Activated CD4-positive, alpha-beta T cell treated with anti-CD3 and anti-CD28 coated beads, Interleukin-2, Interleukin-6, amounts not matched to agents 100 ng/mL and 50 ng/mL, durations not matched to agents 16 hours and 8 hours (primary cell): ENCODE results near the gene TMEM117.
"Not testable (repeated sequence)": the region's sequence is repeated elsewhere in the genome, so short reads cannot be mapped to it uniquely, and the experiment has no call there.

Experiments
- DNase-seq: peaks from one replicate; pipeline ENCODE4 v3.0.0-alpha.2; 2020

TMEM117 gene

DNA sequence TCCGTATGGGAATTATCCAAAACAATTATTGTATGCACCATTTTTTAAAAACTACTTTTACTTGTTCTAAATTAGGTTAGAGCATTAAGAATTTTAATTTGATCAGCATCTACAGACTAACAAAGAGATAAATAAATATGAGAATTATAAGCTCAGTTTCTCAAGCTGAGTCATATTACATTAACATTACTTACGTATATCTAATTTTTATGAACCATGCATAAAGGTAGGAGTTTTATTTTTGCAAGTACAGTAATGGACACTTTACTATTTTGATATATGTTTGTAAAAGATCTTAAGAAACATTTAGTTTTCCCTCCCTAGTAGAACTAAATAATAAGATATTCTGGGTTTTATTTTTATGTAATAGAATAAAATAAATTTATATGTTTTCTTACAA is 410.1 kb downstream of the TMEM117 start:
- DNase-seq, result no peak

DNA sequence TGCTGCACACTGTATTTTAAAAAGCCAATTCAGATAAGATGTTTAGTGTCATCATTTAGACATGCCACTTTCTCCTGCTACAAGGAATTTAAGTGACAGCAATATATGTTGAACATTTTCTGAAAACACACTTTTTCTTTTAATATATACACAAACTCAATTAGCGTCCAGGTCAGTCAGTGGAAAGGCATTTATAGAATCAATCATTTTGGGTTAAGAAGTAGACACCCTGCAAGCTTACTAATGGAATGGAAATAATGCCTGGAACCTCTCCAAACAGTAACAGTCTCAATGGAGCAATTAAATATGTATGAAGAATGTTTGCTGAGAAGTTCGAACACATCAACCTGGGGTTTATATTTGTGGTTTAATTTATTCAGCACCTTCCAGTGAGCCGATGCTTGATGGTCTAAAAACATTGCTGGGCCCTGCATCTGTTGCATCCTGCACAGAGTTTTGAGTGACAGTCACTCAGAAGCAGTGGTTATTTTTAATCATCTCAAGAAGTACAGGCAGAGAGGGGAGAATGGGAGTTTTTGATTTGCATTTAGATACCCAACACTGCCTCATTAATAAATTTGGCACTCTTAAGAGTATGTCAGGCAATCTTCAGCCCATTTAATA is 410.7 kb downstream of the TMEM117 start:
- no peak for DNase-seq

DNA sequence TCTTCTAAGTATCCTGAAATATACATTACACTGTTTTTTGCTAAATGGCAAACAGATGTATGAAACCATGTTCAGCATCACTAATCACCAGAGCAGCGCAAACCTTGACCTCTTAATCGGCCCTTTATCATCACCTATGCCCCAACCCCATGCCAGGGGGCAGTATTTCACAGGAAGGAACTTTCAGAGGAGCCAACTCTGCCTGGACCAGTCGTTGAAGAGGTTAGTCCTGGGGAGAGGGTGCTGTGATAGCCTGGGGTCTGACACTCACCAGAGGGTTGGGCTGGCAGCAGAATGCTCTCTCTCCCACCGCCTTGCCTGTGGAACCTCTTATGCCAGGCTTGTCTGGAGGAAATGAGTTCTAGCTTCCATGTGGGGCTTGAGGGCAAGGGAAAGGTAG is 411.7 kb downstream of the TMEM117 start:
- DNase-seq, result no peak

DNA sequence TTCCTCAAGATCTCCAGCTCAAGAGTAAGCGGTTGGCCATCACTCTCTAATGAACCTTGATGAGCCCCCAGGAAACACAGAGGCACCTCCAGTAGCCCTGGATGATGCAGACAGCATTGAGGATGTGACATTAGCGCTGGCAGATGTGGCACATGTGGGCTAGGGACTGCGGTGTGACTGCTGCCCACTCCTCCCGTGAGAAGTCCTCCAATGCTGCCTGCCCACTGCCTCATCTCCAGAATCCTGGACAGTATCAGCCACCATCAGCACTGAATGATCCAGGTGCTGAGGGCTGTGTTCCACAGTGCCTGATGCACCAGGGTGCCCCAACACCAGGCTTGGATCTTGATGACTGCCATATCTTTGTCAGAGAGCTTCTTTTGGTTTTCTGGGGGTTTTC is 412.6 kb downstream of the TMEM117 start:
- no peak for DNase-seq

- not testable (repeated sequence) for DNase-seq
Measured at GRCh38 chr12:44250440-44250839, 414.6 kb downstream of the TMEM117 start.

- no peak for DNase-seq
Measured at GRCh38 chr12:44253338-44253856, 417.5 kb downstream of the TMEM117 start.

DNA sequence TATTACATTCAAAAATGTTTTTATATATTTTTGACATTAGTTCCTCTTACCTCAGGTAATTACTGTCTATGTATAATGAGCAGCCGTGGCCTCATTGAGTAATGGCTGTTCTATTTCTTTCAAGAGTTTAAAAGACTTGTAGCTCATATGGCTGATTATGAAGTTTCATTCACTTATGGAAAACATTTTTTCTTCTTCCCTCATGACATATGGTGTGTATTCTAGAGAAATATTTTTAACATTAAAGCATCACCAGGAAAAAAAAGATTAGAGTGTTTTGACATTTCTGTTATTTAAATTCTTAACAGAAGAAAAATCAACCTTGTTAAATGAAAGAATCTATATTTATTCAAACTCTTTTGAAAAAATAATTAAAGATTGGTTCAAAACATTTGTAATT is 422.4 kb downstream of the TMEM117 start:
- DNase-seq, result no peak

DNA sequence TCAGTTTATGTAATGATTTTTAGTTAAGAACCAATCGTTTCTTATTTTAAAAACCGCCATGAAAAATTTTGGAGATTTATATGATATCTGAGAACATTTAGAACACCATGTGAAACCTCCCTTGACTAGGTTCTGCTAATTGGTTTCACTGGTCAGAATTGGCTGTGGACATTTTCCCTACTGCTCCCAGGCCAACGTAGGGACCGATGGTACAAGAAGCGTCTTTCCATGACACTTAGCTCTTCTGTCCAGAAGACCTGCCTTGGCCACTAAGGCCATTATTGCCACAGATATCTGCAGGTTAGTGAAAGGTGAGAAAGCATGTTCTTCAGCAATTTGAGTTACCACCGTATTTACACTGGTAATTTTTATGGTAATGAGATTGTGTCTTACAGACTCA is 424.0 kb downstream of the TMEM117 start:
- DNase-seq, result no peak

- DNase-seq, result no peak
Measured at GRCh38 chr12:44260581-44260980, 424.7 kb downstream of the TMEM117 start.

GRCh38 chr12:44285321-44285960 is 449.6 kb downstream of the TMEM117 start:
- DNase-seq, result no peak

DNA sequence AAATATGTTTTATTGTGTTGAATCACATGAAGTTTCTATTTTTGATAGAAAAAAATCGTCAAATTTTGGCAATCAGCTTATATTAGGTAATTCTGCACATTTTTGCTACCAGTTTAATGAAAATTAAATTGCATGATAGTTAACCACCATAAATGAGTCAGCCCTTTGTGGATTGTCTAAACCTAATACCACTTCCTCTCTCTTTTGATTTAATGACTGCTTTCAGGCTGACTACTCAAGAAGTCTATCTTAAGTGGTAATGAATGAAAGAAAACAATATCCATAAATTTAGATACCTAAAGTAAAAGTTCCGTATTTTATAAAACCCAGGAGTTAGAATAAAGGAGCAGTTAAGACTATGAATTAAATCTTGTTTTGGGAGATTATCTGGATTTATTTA is 450.5 kb downstream of the TMEM117 start:
- peak; percentile 16 for DNase-seq

- no peak for DNase-seq
Measured at GRCh38 chr12:44286821-44287505, 451.1 kb downstream of the TMEM117 start.

GRCh38 chr12:44287545-44287944 is 451.7 kb downstream of the TMEM117 start:
- DNase-seq, result no peak

GRCh38 chr12:44294649-44295048 is 458.8 kb downstream of the TMEM117 start:
- peak; percentile 5 for DNase-seq

DNA sequence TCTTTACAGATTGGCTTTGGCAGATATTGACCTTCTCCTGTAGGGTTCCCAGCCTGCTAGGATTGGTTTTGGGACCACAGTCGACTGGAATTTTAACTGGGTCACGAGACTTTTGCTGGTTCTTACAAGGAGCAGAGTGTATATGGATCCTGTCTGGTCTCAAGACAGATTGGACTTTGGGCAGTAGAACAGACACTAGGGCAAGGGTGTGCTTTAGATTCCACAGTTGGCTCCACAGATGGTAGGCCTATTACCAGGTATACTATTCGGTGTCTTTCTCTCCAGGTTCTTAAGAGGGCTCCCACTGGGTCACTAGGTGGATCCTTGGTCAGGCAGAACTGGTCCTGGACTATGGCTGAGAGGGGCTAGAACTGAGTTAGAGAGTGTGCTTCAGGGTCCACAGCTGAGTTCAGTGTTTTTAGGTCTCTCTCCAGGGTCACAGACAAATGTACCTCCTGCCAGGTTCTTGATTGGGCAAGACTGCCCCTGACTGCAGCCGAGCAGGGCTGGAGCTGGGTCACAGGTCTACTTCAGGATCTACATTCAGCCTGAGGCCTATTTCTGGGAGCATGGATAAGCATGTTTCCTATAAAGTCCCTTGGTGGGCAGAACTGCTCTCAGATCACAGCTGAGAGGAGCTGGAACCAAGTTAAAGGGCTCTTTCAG is 460.2 kb downstream of the TMEM117 start:
- no peak for DNase-seq

GRCh38 chr12:44296624-44297197 is 460.8 kb downstream of the TMEM117 start:
- DNase-seq, result no peak

GRCh38 chr12:44299524-44299923 is 463.6 kb downstream of the TMEM117 start:
- DNase-seq, result no peak

- no peak for DNase-seq
Measured at GRCh38 chr12:44307506-44308168, 471.8 kb downstream of the TMEM117 start.

GRCh38 chr12:44313188-44313587 is 477.3 kb downstream of the TMEM117 start:
- DNase-seq, result no peak

GRCh38 chr12:44314007-44314500 is 478.2 kb downstream of the TMEM117 start:
- DNase-seq, result no peak

GRCh38 chr12:44317651-44318126 is 481.8 kb downstream of the TMEM117 start:
- peak; percentile 23 for DNase-seq

DNA sequence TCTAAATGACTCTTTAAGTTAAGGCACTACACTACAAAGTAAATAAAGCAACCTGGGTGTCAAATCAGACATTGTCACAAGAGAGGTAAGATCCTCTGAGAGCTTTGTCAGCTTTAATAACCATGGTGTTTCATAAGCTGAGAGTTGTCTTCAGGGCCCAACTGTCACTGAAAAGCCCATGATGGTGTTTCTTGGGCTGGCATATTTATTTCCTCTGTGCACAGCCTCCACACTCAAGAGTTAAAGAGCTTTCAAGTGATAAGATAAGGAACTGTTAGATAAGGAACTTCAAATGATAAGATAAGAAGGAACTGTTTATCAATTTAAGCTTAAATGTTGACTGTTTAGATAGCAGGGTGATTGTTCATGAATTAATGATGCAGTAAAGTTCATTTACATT is 495.4 kb downstream of the TMEM117 start:
- DNase-seq, result no peak
